SIG-M5 treated with dmso at 0.1 percent for 504 hours (cell line): ENCODE results near the gene CYTH4.

Experiments used
- DNase-seq: peaks from one replicate; lab custom pipeline; 2025; ENCODE audit not compliant: unreplicated experiment; lab: John Stamatoyannopoulos, UW

CYTH4 gene

DNA sequence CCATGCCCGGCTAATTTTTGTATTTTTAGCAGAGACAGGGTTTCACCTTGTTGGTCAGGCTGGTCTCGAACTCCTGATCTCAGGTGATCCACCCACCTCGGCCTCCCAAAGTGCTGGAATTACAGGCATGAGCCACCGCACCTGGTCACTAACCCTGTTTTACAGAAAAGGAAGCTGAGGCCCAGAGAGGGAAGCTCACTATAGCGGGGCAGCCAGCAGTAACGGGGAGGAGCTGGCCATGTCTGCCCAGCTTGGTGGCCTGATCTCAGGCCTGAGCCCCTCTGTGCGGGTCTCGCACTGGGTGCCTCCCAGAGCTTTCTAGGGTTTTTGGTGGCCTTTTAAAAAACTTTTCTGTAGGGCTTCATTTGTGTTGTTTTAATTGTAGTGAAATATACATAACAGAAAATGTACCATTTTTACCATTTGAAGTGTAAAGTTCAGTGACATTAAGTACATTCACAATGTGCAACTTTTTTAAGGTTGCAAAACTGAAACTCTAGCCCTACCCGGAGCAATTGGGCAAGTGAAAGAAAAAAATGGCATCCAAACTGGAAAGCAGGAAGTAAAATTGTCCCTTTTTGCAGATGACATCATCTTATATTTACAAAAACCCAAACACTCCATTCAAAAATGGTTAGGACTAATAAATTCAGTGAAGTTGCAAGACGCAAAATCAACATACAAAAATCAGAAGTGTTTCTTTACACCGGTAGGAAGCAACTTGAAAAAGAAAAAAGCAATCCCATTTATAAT is 14.5 kb upstream of the CYTH4 start:
- DNase-seq = peak; percentile 87

DNA sequence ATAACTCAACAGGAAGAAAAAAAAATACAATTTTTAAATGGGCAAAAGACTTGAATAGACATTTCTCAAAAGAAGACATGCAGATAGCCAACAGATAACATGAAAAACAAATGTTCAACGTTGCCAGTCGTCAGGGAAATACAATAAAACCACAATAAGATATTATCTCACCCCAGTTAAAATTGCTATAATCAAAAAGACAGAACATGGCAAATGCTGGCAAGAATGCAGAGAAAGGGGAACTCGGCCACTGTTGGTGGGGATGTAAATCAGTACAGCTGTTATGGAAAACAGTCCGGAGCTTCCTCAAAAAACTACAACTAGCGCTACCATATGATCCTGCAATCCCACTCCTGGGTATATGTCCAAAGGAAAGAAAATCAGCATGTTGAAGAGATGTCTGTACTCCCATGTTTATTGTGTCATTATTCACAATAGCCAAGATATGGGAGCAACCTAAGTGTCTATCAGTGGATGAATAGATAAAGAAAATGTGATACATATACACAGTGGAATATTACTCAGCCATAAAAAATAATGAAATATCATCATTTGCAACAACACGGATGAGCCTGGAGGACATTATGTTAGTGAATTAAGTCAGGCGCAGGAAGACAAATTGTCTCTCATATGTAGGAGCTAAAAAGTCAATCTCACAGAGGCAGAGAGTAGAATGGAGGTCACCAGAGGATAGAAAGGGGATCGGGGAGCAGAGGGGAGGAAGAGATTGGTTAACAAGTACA is 12.2 kb upstream of the CYTH4 start:
- DNase-seq = peak; percentile 30

GRCh38 chr22:37270928-37271650 is 11.2 kb upstream of the CYTH4 start:
- DNase-seq = peak; percentile 79

- DNase-seq = no peak
These were observed 9.0 kb upstream of the CYTH4 start for GRCh38 chr22:37273126-37273845.

DNA sequence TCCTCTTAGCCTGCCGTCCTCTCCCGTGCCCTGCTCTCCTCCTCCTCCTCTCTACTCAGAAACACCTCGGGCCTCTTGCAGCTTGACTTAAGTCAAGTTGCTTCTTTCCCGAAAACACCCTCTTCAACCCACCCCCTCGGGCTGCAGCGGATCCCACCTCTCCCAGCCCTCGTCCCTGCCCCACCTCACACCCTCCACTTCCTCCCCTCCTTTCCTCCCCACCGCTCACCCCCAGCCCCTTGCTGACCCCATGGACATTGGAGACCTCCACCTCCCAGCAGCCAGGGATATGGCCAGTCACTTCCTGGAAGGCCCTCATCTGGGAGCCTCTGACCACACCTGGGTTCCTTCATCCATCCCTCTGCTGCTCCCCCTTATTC is 8.5 kb upstream of the CYTH4 start:
- DNase-seq = no peak

DNA sequence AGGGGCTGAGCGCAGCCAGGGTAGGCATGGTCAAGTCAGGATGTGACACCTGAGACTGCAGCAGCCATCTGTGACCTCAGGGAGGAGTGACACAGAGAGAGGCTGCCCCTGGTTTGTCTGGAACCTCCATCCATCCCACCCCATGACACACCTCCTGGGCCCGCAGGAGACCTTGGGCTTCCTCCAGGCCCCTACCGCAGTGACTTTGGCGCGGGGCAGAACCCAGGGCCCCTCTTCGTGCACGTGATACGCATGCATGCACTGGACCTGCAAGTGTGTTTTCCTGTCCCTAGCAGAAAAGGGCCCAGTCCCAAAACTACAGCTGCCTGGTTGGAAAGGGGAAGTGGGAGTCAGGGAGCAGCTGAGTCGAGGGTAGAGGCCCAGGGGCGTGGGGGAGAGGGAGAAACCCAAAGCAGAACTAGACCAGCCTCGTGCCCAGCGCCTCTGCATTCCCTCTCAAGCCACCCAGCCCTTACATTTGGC is 7.9 kb upstream of the CYTH4 start:
- DNase-seq = peak; percentile 89

- no peak for DNase-seq
These were observed 7.2 kb upstream of the CYTH4 start for GRCh38 chr22:37275134-37275533.

- DNase-seq = no peak
These were observed 6.7 kb upstream of the CYTH4 start for GRCh38 chr22:37275622-37276021.

DNA sequence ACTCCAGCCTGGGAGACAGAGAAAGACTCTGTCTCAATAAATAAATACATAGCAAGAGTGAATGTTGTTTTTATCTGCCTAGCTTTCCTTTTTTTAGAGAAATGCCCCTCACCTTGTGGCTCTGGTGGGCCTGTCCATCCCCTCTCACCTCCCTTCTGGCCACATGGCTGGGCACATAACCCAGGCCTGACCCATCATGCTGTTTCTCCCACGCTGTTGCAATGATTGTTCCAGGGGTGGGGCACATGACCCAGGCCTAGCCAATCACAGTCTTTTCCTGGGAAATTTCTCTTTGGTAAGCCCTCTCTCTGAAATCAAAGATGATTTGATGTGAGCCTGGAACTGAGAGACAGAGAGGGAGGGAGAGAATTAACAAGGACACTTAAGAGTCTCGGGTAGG is 5.5 kb upstream of the CYTH4 start:
- no peak for DNase-seq

GRCh38 chr22:37277384-37277783 is 4.9 kb upstream of the CYTH4 start:
- no peak for DNase-seq

DNA sequence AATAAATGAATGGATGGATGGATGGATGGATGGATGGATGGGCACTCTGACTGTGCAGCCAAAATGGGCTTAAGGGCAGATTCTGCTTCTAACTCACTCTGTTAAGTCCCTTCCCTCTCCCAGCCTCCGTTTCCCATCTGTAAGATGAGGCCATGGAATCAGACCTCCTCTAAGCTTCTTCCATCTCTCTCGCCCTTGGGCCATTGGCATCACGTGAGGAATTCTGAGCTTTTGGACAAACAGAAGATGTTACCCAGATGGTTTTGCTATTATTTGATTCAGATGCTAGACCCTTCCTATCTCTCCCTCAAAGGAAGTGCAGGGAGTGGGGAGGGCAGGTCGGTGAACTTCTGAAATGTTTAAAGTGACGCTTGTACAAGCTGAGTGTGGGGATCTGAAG is 4.0 kb upstream of the CYTH4 start:
- DNase-seq = no peak

- no peak for DNase-seq
These were observed 2.8 kb upstream of the CYTH4 start for GRCh38 chr22:37279331-37280181.

- no peak for DNase-seq
These were observed 1.6 kb upstream of the CYTH4 start for GRCh38 chr22:37280718-37281117.

- no peak for DNase-seq
These were observed 1.1 kb upstream of the CYTH4 start for GRCh38 chr22:37281195-37281594.

DNA sequence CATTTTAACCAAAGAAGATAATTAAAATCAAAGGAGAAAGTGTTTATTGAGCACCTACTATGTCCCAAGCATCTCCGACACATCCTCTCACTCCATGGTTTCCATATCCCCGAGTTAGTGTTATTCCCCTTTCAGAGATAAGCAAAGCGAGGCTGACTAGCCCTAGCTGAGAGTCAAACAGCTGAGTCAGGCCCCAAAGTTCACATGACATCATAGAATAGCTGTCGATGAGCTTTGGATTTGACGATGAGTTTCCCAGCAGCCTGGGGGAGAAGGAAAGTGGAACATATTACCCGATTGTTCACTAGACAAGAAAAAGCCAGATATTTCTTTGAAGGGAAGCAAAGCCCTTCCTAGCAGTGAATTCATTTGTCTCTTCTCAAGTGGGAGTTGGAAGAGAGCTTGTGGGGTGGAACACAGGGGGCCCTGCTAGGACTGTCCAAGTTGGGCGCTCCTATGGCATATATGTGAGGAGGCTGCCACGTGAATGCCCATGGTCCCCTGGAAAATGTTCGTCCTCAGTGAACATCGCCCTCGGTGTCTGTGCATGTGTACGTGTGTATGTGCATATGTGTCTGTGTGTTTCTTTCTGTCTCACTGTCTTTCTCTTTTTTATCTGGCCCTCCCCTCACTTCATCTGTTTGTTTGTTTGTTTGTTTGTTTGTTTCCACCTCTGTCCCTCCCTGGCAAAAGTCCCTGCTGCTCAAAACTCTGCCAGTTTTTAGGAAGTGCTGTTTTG is 493 bp upstream of the CYTH4 start:
- DNase-seq = no peak

DNA sequence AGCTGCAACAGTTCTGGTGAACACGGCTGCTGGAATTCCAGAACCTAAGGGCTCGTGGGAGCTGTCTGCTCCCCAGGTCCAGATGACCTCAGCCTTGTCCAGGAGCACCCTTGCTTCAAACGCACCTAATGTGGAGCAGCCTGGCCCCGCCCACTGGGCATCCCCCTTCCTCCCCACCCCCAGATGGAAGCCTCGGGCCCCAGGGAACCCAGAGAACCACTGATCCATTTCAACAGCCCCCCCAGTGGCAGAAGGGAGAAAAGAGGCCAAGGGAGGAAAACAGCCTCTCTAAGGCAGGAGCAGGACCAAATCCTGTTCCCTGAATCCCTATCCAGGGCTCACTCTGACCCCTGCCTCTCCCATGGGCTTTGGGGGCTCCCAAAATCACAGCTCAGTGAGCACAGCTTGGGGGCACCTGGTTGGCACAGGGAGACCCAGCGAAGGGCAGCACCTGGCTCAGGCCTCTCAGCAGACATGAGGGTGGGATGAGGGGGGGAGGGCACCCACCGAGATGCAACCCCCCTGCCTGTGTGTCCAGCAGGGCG is 1.2 kb downstream of the CYTH4 start:
- DNase-seq = no peak

GRCh38 chr22:37284126-37284804 is 2.0 kb downstream of the CYTH4 start:
- DNase-seq = no peak

DNA sequence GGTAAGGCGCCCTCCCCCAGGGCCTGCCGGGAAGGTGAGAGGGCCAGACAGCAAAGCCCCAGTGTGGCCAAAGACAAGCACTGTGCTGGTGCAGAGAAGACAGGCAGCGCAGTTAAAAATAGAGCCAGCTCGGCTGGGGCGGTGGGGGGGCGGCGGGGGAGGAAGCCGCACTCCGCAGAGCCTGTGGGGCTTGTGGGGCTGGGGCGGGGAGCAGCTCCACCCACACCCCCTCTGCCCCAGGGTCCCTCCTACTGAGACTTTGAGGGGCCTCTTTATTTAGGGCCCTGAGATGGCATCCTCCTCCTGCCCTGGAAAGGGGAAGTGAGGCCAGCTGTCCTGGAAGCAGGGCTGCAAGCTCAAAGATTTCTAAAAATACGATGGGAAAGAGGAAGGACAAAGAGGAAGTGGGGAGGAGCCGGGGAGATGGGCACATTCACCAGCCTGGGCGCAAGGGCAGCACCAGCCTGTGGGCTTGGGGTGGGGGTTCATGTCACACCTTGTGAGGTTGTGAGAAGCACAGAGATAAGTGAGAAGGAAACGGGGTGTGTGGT is 2.6 kb downstream of the CYTH4 start:
- DNase-seq = peak; percentile 98
